ENCODE data around the gene PPFIA4. TPM values are rescaled to one million over a fixed set of nuclear protein-coding genes. Genes with fewer than 3 reads are reported as not detected.

PPFIA4 gene
- total and polyA plus RNA-seq, 2 donors: 0.82 to 2.1 TPM

- Histone ChIP-seq H3K27me3 (ENCODE audit: control insufficient read depth in 2 of 2, insufficient read depth in 1 of 2, low read length in 1 of 2) (peaks cover 0 to 2% of the 10 kb centered on the region in 2 donors), H3K27ac (ENCODE audit: low read depth in 1 of 2, low read length in 1 of 2) (no peak overlapping the region), H3K4me1 (ENCODE audit: control insufficient read depth in 2 of 2, insufficient read depth in 2 of 2, low read length in 2 of 2) (no peaks in the 10 kb centered on the region), H3K9me3 (ENCODE audit: control insufficient read depth in 2 of 2, insufficient read depth in 1 of 2, low read length in 1 of 2) (peaks cover 0 to 3% of the 10 kb centered on the region in 2 donors), H3K4me3 (ENCODE audit: low read length in 2 of 2) (no peak overlapping the region), H3K36me3 (ENCODE audit: control insufficient read depth in 2 of 2, insufficient read depth in 2 of 2, low read length in 1 of 2) (no peaks in the 10 kb centered on the region)
- no peak for DNase-seq (ENCODE audit: low read depth in 6 of 9, low spot score in 9 of 9)
These were observed 70.3 kb downstream of the PPFIA4 start for GRCh38 chr1:203096566-203096965.

- Histone ChIP-seq H3K36me3 (ENCODE audit: control insufficient read depth in 2 of 2, insufficient read depth in 2 of 2, low read length in 1 of 2) (no peaks in the 10 kb centered on the region), H3K27ac (ENCODE audit: low read depth in 1 of 2, low read length in 1 of 2) (no peak overlapping the region), H3K27me3 (ENCODE audit: control insufficient read depth in 2 of 2, insufficient read depth in 1 of 2, low read length in 1 of 2) (peaks cover 0 to 2% of the 10 kb centered on the region in 2 donors), H3K4me3 (ENCODE audit: low read length in 2 of 2) (no peak overlapping the region), H3K4me1 (ENCODE audit: control insufficient read depth in 2 of 2, insufficient read depth in 2 of 2, low read length in 2 of 2) (no peaks in the 10 kb centered on the region), H3K9me3 (ENCODE audit: control insufficient read depth in 2 of 2, insufficient read depth in 1 of 2, low read length in 1 of 2) (peaks cover 0 to 3% of the 10 kb centered on the region in 2 donors)
- DNase-seq (ENCODE audit: low read depth in 6 of 9, low spot score in 9 of 9): no peak
- WGBS: 100% methylated on average over 1 of the region's 1 CpG
These were observed 70.7 kb downstream of the PPFIA4 start for GRCh38 chr1:203097001-203097400.

- Histone ChIP-seq H3K4me1 (ENCODE audit: control insufficient read depth in 2 of 2, insufficient read depth in 2 of 2, low read length in 2 of 2) (no peaks in the 10 kb centered on the region), H3K27ac (ENCODE audit: low read depth in 1 of 2, low read length in 1 of 2) (no peak overlapping the region)
- 97% methylated on average over 1 of the region's 1 CpG for WGBS
These were observed 72.2 kb downstream of the PPFIA4 start for GRCh38 chr1:203098445-203098844.

GRCh38 chr1:203098914-203099520, 72.7 kb downstream of the PPFIA4 start:
- no peak overlapping the region for H3K27ac ChIP-seq (ENCODE audit: low read depth in 1 of 2, low read length in 1 of 2)
- no peaks in the 10 kb centered on the region for H3K4me1 ChIP-seq (ENCODE audit: control insufficient read depth in 2 of 2, insufficient read depth in 2 of 2, low read length in 2 of 2)
- no peak overlapping the region for H3K4me3 ChIP-seq (ENCODE audit: low read length in 2 of 2)
- peaks cover 0 to 3% of the 10 kb centered on the region in 2 donors for H3K9me3 ChIP-seq (ENCODE audit: control insufficient read depth in 2 of 2, insufficient read depth in 1 of 2, low read length in 1 of 2)
- DNase-seq (ENCODE audit: low read depth in 6 of 9, low spot score in 9 of 9): no peak
- H3K27me3 ChIP-seq (ENCODE audit: control insufficient read depth in 2 of 2, insufficient read depth in 1 of 2, low read length in 1 of 2): peaks cover 0 to 4% of the 10 kb centered on the region in 2 donors
- no peaks in the 10 kb centered on the region for H3K36me3 ChIP-seq (ENCODE audit: control insufficient read depth in 2 of 2, insufficient read depth in 2 of 2, low read length in 1 of 2)
- WGBS: 95% methylated on average over 8 of the region's 8 CpGs

More at GRCh38 chr1:203098445-203098844, 72.2 kb downstream of the PPFIA4 start:
- no peak overlapping the region for H3K4me3 ChIP-seq (ENCODE audit: low read length in 2 of 2)
- peaks cover 0 to 3% of the 10 kb centered on the region in 2 donors for H3K9me3 ChIP-seq (ENCODE audit: control insufficient read depth in 2 of 2, insufficient read depth in 1 of 2, low read length in 1 of 2)
- no peaks in the 10 kb centered on the region for H3K36me3 ChIP-seq (ENCODE audit: control insufficient read depth in 2 of 2, insufficient read depth in 2 of 2, low read length in 1 of 2)
- DNase-seq (ENCODE audit: low read depth in 6 of 9, low spot score in 9 of 9): no peak
- peaks cover 0 to 4% of the 10 kb centered on the region in 2 donors for H3K27me3 ChIP-seq (ENCODE audit: control insufficient read depth in 2 of 2, insufficient read depth in 1 of 2, low read length in 1 of 2)

GRCh38 chr1:203099805-203100515, 73.7 kb downstream of the PPFIA4 start:
- Histone ChIP-seq H3K36me3 (ENCODE audit: control insufficient read depth in 2 of 2, insufficient read depth in 2 of 2, low read length in 1 of 2) (no peaks in the 10 kb centered on the region), H3K27me3 (ENCODE audit: control insufficient read depth in 2 of 2, insufficient read depth in 1 of 2, low read length in 1 of 2) (peaks cover 0 to 4% of the 10 kb centered on the region in 2 donors), H3K4me3 (ENCODE audit: low read length in 2 of 2) (no peak overlapping the region), H3K4me1 (ENCODE audit: control insufficient read depth in 2 of 2, insufficient read depth in 2 of 2, low read length in 2 of 2) (no peaks in the 10 kb centered on the region), H3K9me3 (ENCODE audit: control insufficient read depth in 2 of 2, insufficient read depth in 1 of 2, low read length in 1 of 2) (no peaks in the 10 kb centered on the region), H3K27ac (ENCODE audit: low read depth in 1 of 2, low read length in 1 of 2) (no peak overlapping the region)
- 96% methylated on average over 7 of the region's 7 CpGs for WGBS
- DNase-seq (ENCODE audit: low read depth in 6 of 9, low spot score in 9 of 9): no peak

GRCh38 chr1:203100516-203100869, 74.2 kb downstream of the PPFIA4 start:
- DNase-seq (ENCODE audit: low read depth in 6 of 9, low spot score in 9 of 9): no peak
- H3K27me3 ChIP-seq (ENCODE audit: control insufficient read depth in 2 of 2, insufficient read depth in 1 of 2, low read length in 1 of 2): peaks cover 0 to 4% of the 10 kb centered on the region in 2 donors
- no peaks in the 10 kb centered on the region for H3K36me3 ChIP-seq (ENCODE audit: control insufficient read depth in 2 of 2, insufficient read depth in 2 of 2, low read length in 1 of 2)
- no peak overlapping the region for H3K27ac ChIP-seq (ENCODE audit: low read depth in 1 of 2, low read length in 1 of 2)
- no peaks in the 10 kb centered on the region for H3K9me3 ChIP-seq (ENCODE audit: control insufficient read depth in 2 of 2, insufficient read depth in 1 of 2, low read length in 1 of 2)
- no peaks in the 10 kb centered on the region for H3K4me1 ChIP-seq (ENCODE audit: control insufficient read depth in 2 of 2, insufficient read depth in 2 of 2, low read length in 2 of 2)
- no peak overlapping the region for H3K4me3 ChIP-seq (ENCODE audit: low read length in 2 of 2)

GRCh38 chr1:203101813-203102634, 75.7 kb downstream of the PPFIA4 start:
- H3K36me3 ChIP-seq (ENCODE audit: control insufficient read depth in 2 of 2, insufficient read depth in 2 of 2, low read length in 1 of 2): no peaks in the 10 kb centered on the region
- H3K4me3 ChIP-seq (ENCODE audit: low read length in 2 of 2): no peak overlapping the region
- no peaks in the 10 kb centered on the region for H3K4me1 ChIP-seq (ENCODE audit: control insufficient read depth in 2 of 2, insufficient read depth in 2 of 2, low read length in 2 of 2)
- 90% methylated on average over 6 of the region's 6 CpGs for WGBS
- no peak overlapping the region for H3K27ac ChIP-seq (ENCODE audit: low read depth in 1 of 2, low read length in 1 of 2)
- no peak for DNase-seq (ENCODE audit: low read depth in 6 of 9, low spot score in 9 of 9)
- H3K27me3 ChIP-seq (ENCODE audit: control insufficient read depth in 2 of 2, insufficient read depth in 1 of 2, low read length in 1 of 2): peaks cover 0 to 4% of the 10 kb centered on the region in 2 donors
- H3K9me3 ChIP-seq (ENCODE audit: control insufficient read depth in 2 of 2, insufficient read depth in 1 of 2, low read length in 1 of 2): no peaks in the 10 kb centered on the region

GRCh38 chr1:203103216-203103615, 76.9 kb downstream of the PPFIA4 start:
- Histone ChIP-seq H3K4me1 (ENCODE audit: control insufficient read depth in 2 of 2, insufficient read depth in 2 of 2, low read length in 2 of 2) (no peaks in the 10 kb centered on the region), H3K4me3 (ENCODE audit: low read length in 2 of 2) (no peak overlapping the region), H3K27ac (ENCODE audit: low read depth in 1 of 2, low read length in 1 of 2) (no peak overlapping the region), H3K9me3 (ENCODE audit: control insufficient read depth in 2 of 2, insufficient read depth in 1 of 2, low read length in 1 of 2) (no peaks in the 10 kb centered on the region), H3K27me3 (ENCODE audit: control insufficient read depth in 2 of 2, insufficient read depth in 1 of 2, low read length in 1 of 2) (peaks cover 0 to 4% of the 10 kb centered on the region in 2 donors), H3K36me3 (ENCODE audit: control insufficient read depth in 2 of 2, insufficient read depth in 2 of 2, low read length in 1 of 2) (no peaks in the 10 kb centered on the region)
- DNase-seq (ENCODE audit: low read depth in 6 of 9, low spot score in 9 of 9): no peak
- 87% methylated on average over 4 of the region's 4 CpGs for WGBS
